ENCODE results near the gene DAGLA.

- TF ChIP-seq SP1 (IDR thresholded peaks at IDR 0.05): no peak
- no peak for TF ChIP-seq FOXA1 (IDR thresholded peaks at IDR 0.05)
- no peak for TF ChIP-seq ZNF384 (IDR thresholded peaks at IDR 0.05)
- TF ChIP-seq LEF1 (IDR thresholded peaks at IDR 0.05; ENCODE audit: borderline replicate concordance): no peak
Observed at GRCh38 chr11:61753672-61754071, 73.5 kb downstream of the DAGLA start.
